GF-D8 (cell line): ENCODE data around the gene USP47.

Source experiments
- DNase-seq: peaks from one replicate; lab custom pipeline; 2025; lab: John Stamatoyannopoulos, UW

Gene USP47

GRCh38 chr11:12003815-12004214, 162.0 kb downstream of the USP47 start:
- no peak for DNase-seq

GRCh38 chr11:12005061-12005460, 163.3 kb downstream of the USP47 start:
- DNase-seq: no peak

- no peak for DNase-seq
Observed at GRCh38 chr11:12005476-12005875, 163.7 kb downstream of the USP47 start.

DNA sequence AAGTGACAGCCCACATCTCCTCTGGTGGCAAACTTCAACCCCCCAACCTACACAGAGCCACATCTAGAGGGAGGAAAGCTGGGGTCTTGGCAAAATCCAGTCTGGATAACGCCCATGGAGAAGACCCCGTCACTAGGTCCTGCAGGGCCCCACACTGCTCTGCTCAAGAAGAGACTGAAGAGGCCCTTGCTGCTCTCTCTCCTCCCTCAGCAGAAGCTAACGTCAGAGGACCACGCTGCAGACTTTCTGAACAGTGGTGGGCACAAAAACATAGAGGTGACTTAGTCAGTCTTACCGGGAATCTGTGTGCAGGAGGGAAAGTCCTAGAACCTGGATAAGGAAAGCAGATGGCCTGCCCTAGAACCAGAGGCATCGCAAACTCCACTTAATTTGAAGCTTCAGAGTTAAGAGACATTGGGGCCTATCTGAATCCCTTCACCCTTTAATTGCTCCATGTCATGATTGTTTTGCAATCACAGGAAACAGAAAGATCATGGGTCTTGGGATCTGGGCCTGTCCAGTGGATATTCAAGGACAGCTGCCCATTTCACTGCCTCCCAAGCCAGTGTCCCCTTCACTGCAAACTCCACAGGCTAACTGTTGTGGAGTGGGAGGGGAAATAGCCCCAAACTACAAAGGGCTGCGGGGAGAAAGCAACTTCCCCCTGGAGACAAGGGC, 164.9 kb downstream of the USP47 start:
- no peak for DNase-seq

GRCh38 chr11:12007230-12007593, 165.4 kb downstream of the USP47 start:
- DNase-seq: no peak

- DNase-seq: no peak
Observed at GRCh38 chr11:12007769-12008737, 166.3 kb downstream of the USP47 start, which contains the start of gene DKK3. Gene DKK3 (minus strand): TSS chr11:12008626. CDS start chr11:12008582, 44 bp downstream.
